ENCODE measurements around the gene CRYBB3. TPM values are rescaled to one million over a fixed set of nuclear protein-coding genes. Genes with fewer than 3 reads are reported as not detected.

Gene CRYBB3
- total RNA-seq (ENCODE audit: low replicate concordance): not detected in 2 replicates
- long read RNA-seq: 0 reads

DNA sequence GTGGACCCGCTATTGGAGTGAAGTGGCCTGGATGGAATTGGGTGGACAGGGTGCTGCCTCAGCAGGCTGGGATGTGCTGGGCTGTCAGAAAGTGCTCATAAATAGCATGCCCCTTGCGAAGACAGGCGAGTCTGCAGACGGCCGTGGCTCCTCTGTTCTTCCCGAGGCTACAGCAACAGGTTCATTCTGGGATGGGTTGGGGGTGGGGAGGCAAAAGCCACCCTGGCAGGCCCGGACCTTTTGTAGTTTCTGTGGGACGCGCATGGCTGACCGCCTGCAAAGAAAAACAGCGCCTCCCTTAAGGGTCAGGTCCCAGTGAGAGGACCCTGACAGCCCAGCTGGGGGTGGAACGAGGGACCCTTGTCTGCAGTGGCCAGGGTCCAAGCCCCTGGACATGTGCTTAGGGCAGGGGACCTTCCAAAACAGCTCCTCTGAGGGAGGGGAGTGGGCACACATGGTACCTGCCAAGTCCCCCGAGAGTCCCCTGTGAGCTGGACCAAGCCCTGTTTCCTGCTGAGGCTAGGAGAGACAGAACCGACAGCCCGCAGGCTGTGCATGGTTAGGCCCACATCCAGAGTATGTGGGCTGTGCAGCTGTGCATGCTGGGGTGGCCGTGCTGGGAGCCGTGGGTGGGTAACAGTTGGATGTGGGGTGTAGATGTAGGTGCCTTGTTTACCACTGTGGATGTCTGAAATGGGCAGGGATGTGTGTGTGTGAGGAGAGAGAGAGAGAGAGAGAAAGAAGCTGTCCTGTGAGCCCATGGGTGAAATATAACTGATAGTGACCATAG, at the start of gene CRYBB3:
TSS of gene CRYBB3 (plus strand) at position 128 of the 790 bp plus-strand sequence. CDS start 1,539 bp downstream, outside the sequence.
- no peak within 1 kb of the TSS for H3K27ac Mint-ChIP-seq
- no peaks in the 10 kb centered on the region for H3K9me3 Mint-ChIP-seq
- DNase-seq (ENCODE audit: extremely low spot score, unreplicated experiment): no peak
- no peaks in the 10 kb centered on the region for H3K36me3 Mint-ChIP-seq
- TF ChIP-seq, protein P1, sequence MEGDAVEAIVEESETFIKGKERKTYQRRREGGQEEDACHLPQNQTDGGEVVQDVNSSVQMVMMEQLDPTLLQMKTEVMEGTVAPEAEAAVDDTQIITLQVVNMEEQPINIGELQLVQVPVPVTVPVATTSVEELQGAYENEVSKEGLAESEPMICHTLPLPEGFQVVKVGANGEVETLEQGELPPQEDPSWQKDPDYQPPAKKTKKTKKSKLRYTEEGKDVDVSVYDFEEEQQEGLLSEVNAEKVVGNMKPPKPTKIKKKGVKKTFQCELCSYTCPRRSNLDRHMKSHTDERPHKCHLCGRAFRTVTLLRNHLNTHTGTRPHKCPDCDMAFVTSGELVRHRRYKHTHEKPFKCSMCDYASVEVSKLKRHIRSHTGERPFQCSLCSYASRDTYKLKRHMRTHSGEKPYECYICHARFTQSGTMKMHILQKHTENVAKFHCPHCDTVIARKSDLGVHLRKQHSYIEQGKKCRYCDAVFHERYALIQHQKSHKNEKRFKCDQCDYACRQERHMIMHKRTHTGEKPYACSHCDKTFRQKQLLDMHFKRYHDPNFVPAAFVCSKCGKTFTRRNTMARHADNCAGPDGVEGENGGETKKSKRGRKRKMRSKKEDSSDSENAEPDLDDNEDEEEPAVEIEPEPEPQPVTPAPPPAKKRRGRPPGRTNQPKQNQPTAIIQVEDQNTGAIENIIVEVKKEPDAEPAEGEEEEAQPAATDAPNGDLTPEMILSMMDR (conservative IDR thresholded peaks at IDR 0.05): no peak
- H3K4me1 Mint-ChIP-seq (ENCODE audit: unreplicated experiment): no peaks in the 10 kb centered on the region
- no peaks in the 10 kb centered on the region for H3K27me3 Mint-ChIP-seq
- no peak within 1 kb of the TSS for H3K4me3 Mint-ChIP-seq

DNA sequence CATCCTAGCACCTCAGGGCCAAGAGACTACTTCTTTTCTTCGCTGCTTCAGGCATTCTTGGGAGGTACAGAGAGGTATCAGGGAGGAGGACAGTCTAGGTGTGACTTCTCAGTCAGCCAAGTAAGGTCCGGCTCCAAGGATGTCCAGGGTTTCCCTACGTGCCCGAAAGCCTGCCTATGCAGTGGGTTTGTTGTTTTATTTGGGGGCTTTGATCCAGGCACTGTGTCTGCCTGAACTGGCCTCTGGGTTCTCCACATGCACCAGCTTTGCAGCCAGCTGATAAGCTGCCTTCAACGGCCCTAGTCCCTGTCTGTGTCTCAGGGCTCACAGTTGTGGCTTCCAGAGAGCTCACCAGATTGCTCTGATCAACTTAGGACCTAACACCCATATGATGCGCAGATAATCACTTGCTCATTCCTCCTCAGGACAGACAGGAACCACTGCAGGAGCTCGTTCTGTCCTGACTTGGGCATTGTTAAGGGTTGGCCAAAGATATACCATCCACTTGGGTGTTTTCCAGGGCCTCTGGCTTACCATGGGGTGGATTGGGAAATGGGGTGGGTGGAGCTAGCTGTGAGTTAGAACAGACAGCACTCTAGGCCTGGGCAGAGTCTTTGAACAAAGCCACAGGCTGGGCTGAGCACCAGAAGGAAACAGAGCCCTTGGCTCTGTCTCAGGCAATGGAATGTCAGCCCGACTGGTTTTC, 45.5 kb upstream of the CRYBB3 start:
- peak overlapping the region; percentile 12 for H3K27ac Mint-ChIP-seq
- DNase-seq (ENCODE audit: extremely low spot score, unreplicated experiment): no peak
- H3K36me3 Mint-ChIP-seq: no peaks in the 10 kb centered on the region
- TF ChIP-seq, protein P1 (conservative IDR thresholded peaks at IDR 0.05): no peak
- no peak overlapping the region for H3K4me3 Mint-ChIP-seq
- H3K9me3 Mint-ChIP-seq: no peaks in the 10 kb centered on the region
- no peaks in the 10 kb centered on the region for H3K4me1 Mint-ChIP-seq (ENCODE audit: unreplicated experiment)
- no peaks in the 10 kb centered on the region for H3K27me3 Mint-ChIP-seq

DNA sequence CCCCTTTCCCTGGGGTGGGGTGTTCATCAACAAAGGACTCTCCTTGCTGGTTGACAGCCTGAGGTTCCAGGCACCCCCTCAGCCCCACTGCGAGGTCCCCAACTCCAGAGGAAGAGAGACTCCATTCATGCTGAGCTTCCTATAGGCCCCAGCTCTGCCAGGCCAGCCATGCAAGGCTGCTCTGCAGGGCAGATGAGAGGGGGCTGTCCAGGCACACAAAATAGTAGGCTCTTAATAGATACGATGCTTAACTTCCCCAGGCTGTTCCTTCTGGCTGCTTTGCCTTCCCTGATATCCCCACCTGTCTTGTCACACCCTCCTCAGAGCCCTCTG, 45.0 kb upstream of the CRYBB3 start:
- Mint-ChIP-seq H3K27ac (peak overlapping the region; percentile 12), H3K9me3 (no peaks in the 10 kb centered on the region), H3K36me3 (no peaks in the 10 kb centered on the region)

DNA sequence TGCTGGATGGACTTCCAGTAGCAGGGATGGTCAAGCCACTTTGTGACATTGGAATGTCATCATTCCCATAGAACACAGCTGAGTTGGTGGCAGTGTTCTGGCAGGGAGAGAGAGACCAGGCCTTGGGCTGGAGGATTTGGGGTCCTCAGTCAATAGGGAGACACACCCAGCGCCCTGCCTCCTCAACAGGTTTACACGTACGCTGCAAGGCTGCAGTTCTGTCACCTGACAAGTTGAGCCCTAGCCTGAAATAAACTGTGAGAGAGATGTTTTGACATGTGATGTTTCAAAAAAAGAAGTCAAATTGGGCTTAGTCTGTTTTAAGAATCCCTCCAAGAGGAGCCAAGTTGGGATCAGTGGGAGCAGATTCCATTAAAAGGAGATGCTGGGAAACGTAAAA, 42.9 kb upstream of the CRYBB3 start:
- Mint-ChIP-seq H3K36me3 (no peaks in the 10 kb centered on the region), H3K27me3 (no peaks in the 10 kb centered on the region), H3K4me1 (ENCODE audit: unreplicated experiment) (no peaks in the 10 kb centered on the region), H3K9me3 (no peaks in the 10 kb centered on the region), H3K27ac (no peak overlapping the region), H3K4me3 (no peak overlapping the region)
- TF ChIP-seq, protein P1 (conservative IDR thresholded peaks at IDR 0.05): no peak
- no peak for DNase-seq (ENCODE audit: extremely low spot score, unreplicated experiment)

More for the DNA sequence above, 45.0 kb upstream of the CRYBB3 start:
- TF ChIP-seq, protein P1 (conservative IDR thresholded peaks at IDR 0.05): no peak
- Mint-ChIP-seq H3K4me1 (ENCODE audit: unreplicated experiment) (no peaks in the 10 kb centered on the region), H3K27me3 (no peaks in the 10 kb centered on the region), H3K4me3 (no peak overlapping the region)
- DNase-seq (ENCODE audit: extremely low spot score, unreplicated experiment): no peak

DNA sequence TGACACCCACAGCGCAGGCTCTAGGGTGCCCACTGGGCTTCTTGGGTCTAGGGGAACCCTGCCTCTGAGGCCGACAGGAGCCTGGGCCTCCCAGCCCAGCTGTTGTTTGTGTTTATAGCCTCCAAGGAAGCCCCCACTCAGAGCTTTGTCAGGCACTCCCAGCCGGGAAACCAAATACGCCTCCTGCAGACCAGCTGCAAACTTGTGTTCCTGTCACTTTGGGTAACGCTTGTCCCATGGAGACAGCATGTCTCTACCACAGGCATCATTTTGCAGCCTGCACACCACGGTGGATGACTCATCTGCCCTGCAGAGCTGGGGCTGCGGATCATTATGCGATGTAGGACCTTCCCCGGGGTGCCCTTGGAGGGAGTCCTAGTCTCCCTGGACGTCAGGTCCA, 40.6 kb upstream of the CRYBB3 start:
- no peak for DNase-seq (ENCODE audit: extremely low spot score, unreplicated experiment)
- TF ChIP-seq, protein P1 (conservative IDR thresholded peaks at IDR 0.05): no peak
- H3K27ac Mint-ChIP-seq: no peak overlapping the region
- no peaks in the 10 kb centered on the region for H3K36me3 Mint-ChIP-seq
- H3K4me1 Mint-ChIP-seq (ENCODE audit: unreplicated experiment): no peaks in the 10 kb centered on the region
- H3K27me3 Mint-ChIP-seq: no peaks in the 10 kb centered on the region
- H3K9me3 Mint-ChIP-seq: no peaks in the 10 kb centered on the region
- H3K4me3 Mint-ChIP-seq: no peak overlapping the region
